Measurements from ENCODE around the gene ROR1.
A peak's percentile ranks its signal among the peaks of the same experiment; 100 is the strongest.

ROR1 gene

GRCh38 chr1:63937461-63938022, 163.7 kb downstream of the ROR1 start:
- no peak for DNase-seq (ENCODE audit: low spot score)

DNA sequence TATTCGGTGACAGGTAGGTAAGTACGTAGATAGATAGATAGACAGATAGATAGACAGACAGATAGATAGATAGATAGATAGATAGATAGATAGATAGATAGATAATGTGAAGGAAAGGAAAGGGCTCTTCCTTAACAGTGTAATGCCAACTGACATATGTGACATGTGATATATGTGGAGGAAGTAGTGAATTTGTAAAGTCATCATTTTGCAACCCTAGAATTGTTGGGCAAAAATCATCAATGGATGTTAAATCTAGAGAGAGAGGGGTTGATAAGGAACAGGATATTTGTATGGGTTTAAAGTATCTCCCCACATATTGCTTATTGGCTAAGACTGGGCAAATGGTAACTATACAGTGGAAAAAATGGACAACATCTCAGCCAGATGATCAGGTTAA, 166.6 kb downstream of the ROR1 start:
- DNase-seq (ENCODE audit: low spot score) = no peak

- DNase-seq (ENCODE audit: low spot score) = no peak
Observed at GRCh38 chr1:63943393-63943792, 169.6 kb downstream of the ROR1 start.

DNA sequence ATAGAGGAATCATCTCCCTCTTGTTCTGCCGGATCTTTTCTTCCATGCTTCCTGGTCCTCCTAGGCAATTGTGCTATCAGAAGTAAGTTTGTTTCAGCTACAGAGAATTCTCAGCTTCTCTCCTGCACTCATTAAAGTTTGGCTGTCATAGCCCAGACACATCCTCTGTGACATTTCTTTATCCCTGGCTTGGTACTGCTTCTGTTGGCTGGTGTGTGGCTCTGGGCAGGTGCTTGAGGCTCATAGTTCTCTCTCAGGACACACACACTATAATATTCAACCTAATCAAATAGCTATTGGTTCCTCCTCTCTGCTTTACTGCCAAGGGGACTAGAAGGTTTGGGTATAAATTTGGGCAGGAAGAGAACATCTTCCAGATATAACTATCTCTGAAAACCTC, 172.1 kb downstream of the ROR1 start:
- DNase-seq (ENCODE audit: low spot score) = no peak

DNA sequence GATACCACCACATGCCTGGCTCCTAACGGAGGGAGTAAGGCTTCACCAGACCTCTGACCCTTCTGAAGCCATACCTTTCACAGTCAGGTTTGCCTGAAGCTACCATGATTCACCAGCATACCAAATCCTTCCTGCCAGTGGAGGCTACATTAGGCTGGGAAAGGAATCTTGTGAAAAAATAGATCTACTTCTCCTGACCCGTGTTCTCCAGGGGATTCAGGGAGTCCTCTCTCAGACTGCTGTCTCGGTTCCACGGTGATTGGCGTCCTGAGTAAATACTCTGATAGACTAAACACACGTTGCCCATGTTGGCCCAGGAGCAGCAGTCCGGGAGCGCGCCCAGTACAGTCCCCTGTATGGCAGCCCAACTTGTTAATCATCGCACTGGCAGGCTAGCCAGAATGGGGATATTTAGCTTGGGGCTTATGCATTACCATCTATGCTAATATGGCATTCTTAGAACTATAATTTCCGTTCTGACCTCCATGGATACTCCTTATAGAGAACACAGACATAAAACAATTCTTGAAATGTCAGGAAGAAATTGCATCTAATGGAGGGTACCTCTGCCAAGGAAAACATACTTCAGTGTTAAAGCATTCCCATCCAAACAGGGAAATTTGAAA, 173.2 kb downstream of the ROR1 start:
- no peak for DNase-seq (ENCODE audit: low spot score)

GRCh38 chr1:63947904-63948303, 174.1 kb downstream of the ROR1 start:
- no peak for DNase-seq (ENCODE audit: low spot score)

DNA sequence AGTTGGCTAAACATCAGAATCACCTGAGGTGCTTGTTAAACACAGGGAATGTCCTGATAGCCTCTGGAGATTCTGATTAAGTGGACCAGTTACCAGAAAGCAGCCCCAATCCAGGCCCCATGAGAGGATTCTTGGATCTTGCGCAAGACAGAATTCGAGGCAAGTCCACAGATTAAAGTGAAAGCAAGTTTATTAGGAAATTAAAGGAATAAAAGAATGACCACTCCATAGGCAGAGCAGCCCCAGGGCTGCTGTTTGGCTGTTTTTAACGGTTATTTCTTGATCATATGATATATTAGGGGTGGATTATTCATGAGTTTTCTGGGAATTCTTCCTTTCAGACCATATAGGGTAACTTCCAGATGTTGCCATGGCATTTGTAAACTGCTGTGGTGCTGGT, 176.2 kb downstream of the ROR1 start:
- no peak for DNase-seq (ENCODE audit: low spot score)

DNA sequence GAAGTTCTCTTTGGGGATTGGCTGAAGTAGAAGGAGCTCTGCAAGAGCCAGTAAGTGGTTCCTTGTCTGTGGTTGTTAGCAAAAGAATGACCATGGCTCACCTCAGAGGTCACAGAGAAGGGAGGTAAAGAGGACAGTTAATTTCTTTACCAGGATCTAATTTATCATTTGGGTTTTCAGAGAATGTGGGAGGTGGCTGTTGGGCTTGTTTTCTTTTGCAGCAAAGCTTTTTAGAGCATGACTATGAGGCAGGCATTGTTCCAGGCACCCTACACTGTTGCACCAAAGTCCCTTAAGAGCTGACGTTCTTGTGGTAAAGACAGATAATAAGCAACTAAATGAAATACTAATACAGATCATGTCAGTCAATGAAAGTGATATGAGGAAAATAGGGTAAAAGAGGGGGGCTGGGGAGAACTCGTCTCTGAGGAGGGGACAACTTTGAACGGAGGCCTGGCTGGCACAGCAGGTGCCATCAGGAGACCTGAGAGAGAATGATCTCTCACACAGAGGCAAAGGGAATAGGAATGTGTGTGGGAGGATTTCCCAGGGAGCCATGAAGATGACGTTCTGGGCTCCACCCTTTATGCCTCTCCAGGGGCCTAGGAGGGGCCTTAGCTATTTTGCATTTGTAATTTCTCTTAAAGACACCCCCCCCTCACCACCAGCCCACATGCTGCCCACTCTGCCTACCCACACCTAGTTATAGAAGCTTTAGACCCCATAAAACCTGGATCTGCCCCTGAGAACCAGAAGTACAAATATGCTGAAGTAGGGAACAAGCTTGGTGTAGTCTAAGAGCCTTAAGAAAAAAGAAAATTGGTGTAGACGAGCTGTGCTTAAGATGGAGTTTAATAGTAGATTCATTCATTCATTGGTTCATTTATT, 177.5 kb downstream of the ROR1 start:
- DNase-seq (ENCODE audit: low spot score) = no peak

DNA sequence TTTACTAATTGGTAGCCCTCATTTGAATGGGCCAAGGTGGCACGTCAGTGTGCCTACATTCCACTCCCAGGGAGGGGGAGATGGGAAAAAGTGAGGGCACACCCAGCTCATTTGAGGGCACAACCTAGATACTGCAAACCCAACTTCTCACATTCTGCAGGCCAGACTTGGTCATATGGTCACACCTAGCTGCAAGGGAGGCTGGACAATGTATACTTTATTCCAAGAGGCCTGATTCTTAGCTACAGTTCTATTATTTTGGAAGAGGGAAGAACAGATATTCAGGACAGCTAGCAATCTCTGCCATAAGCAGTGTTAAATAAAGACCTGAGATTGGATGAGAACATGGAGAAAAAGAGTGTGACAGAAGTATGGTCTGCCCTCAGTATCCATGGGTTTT, 180.4 kb downstream of the ROR1 start:
- DNase-seq (ENCODE audit: low spot score) = no peak

GRCh38 chr1:63955370-63956145, 181.7 kb downstream of the ROR1 start:
- DNase-seq (ENCODE audit: low spot score) = no peak

- DNase-seq (ENCODE audit: low spot score) = no peak
Observed at GRCh38 chr1:63958556-63958955, 184.7 kb downstream of the ROR1 start.

GRCh38 chr1:63960326-63960725, 186.5 kb downstream of the ROR1 start:
- no peak for DNase-seq (ENCODE audit: low spot score)

DNA sequence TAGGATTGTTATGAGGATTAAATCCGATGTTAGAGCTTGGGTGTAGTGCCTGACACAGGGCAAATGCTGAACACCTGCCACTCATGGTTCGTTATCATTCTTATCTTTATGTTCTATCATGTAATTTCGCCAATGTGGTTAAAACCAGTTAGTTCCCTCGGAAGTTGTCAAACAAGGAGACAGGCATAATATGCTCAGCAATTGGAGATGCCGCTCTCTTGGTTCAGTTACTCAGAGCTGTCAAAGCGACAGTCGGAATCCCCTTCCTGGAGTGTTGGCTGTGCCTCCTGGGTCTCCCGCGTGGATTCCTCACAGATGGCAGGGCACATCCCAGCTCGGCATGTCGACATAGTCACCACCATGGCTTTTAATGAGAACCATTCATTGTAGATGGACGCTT, 192.2 kb downstream of the ROR1 start:
- no peak for DNase-seq (ENCODE audit: low spot score)

- no peak for DNase-seq (ENCODE audit: low spot score)
Observed at GRCh38 chr1:63967901-63968300, 194.1 kb downstream of the ROR1 start.

DNA sequence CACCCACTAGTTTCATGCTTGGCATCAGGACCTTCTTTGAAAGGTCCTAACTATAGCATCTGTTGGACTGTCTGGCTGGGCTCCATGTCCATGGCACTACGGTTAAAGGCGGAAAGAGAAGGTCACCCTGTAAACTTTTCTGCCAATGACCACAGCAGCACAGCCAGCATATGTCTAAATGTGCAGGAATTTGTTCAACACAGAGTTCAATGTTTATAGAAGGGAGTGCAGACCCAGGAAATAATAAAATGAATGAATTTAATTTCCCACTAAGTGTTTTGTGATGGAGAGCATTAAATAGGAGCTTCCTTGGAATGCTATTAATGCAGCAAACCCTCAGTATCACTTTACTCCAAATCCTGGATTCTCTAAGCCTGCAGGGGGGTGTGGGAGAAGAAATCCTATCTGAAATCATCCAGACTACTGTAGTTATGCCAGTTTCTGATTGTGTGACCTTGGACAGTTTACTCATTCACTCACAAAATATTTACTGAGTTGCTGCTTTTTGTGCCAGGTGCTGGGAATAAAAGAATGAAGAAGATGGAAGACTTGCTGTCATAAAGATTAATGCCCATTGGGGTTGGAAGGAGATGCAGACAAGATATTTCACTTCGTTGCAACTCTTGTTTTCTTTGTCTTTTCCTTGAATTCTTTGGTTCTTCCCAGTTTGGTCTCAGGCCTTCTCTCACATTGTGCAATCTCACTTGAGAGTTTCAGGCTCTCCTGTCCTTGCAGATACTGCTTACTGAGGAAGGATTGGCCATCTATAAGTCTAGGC, 195.0 kb downstream of the ROR1 start:
- DNase-seq (ENCODE audit: low spot score) = no peak

DNA sequence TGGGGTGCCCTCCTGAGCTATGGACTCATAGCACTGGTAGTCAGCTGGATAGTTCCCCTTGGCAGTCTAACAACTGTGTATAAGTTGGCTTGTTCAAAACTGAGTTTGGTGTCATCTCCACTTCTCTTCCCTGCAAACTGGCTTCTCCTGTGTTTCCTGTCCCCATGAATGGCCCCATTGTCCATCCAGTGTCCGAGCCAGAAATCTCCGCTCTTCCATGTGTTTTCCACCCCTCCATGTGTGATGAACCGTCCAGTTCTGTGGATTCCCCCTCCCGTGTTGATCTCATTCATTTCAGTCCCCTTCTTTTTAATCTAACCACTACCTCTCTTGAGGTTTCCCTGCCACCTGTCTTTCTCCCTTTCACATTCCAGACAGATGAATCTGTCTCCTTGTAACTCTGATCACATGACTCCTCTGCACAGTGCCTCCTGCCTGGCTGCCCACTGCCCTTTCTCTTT, 195.7 kb downstream of the ROR1 start:
- DNase-seq (ENCODE audit: low spot score) = peak; percentile 84

GRCh38 chr1:63971557-63971956, 197.7 kb downstream of the ROR1 start:
- peak; percentile 21 for DNase-seq (ENCODE audit: low spot score)

- DNase-seq (ENCODE audit: low spot score) = no peak
Observed at GRCh38 chr1:63973005-63973419, 199.2 kb downstream of the ROR1 start.

DNA sequence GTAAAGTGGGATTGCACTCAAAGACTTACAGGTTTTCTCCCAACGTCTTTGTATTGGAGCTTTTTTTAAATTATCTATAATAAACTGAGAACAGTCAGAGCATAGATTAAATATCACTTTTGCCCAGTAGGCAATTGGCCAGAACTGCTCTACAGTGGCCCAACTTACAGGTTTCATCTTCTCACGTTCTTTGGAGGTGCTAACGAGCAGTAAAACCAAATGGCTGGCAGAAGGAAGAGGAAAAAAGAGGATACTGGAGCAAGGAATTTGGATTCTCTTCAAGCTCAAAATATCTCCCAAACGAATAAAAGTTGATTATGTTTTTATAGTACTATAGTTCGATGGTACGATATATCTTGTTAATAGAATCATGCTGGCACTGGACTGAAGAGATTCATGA, 201.1 kb downstream of the ROR1 start:
- DNase-seq (ENCODE audit: low spot score) = no peak

- DNase-seq (ENCODE audit: low spot score) = no peak
Observed at GRCh38 chr1:63975481-63975880, 201.7 kb downstream of the ROR1 start.

- no peak for DNase-seq (ENCODE audit: low spot score)
Observed at GRCh38 chr1:63976006-63976405, 202.2 kb downstream of the ROR1 start.

GRCh38 chr1:63977466-63977865, 203.6 kb downstream of the ROR1 start:
- no peak for DNase-seq (ENCODE audit: low spot score)
